GM18526 (cell line): ENCODE results near the gene KCNIP1.

Source experiments
- POLR2A ChIP-seq: IDR thresholded peaks from 3 replicates; pipeline ENCODE4 v1.6.1; 2011; ENCODE audit not compliant: insufficient read length; ENCODE audit errors: extremely low read depth

The KCNIP1 gene

GRCh38 chr5:170493028-170493820 is 10.6 kb upstream of the KCNIP1 start:
- TF ChIP-seq POLR2A = no peak

DNA sequence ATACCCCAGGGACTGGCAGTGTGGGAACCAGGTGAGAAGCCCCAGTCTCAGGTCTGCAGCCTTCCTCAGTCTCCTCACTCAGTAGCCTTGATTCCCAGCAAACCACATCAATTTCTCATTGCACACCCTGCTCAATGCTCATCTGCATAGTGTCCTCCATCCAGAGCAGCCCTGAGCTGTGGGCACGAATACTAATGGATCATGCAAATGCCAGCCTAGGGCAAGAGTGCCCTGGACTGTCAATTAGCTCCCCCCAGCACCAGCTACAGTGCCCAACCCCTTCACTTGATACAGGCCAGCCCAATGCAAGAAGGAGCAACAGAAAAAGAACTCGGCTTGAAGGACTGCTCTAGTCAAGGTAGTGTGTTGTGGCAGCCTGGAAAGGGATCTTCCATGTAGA is 9.8 kb upstream of the KCNIP1 start:
- TF ChIP-seq POLR2A = no peak

GRCh38 chr5:170495825-170496661 is 7.8 kb upstream of the KCNIP1 start:
- no peak for TF ChIP-seq POLR2A

DNA sequence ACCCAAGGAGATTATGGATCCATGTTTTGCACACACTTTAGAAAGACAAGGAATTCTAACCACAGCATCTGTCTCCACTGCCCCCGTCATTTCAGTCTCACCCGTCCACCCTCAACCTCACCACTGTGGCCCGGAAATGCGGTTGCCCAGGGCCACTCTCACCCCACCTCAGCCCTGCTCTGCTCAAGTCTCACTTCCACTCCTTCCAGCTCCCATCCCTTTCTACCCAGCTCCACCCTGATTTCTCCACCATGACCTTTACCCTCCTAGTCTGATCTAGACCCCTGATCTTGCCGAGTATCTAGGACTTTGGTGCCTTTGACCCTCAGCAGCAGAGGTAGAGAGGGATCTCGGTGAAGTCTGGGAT is 7.2 kb upstream of the KCNIP1 start:
- TF ChIP-seq POLR2A = no peak

GRCh38 chr5:170497311-170498038 is 6.3 kb upstream of the KCNIP1 start:
- TF ChIP-seq POLR2A = no peak

DNA sequence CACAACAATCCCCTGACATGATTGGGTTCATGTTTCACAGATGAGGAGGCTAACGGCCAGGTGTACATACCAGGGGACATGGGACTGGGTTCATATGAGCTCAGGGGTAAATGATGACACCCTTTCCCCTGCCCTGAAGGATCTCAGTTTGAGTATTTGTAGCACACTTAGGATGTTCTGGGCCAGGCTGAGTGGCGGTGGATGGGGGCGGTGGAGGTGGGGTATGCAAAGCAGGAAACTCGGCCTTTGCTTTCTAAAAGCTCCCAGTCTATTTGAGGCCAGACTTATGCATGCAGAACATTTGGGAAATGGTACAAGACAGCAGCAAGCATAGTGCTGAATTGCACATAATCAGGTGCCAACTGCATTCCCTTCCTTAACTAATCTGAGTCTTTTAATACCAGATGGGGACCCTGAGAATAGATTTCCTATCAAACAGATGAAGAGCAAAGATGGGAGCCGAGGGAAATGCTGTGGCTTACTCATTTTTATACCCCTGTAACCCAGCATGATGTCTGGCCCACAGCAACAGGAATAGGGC is 4.9 kb upstream of the KCNIP1 start:
- no peak for TF ChIP-seq POLR2A

DNA sequence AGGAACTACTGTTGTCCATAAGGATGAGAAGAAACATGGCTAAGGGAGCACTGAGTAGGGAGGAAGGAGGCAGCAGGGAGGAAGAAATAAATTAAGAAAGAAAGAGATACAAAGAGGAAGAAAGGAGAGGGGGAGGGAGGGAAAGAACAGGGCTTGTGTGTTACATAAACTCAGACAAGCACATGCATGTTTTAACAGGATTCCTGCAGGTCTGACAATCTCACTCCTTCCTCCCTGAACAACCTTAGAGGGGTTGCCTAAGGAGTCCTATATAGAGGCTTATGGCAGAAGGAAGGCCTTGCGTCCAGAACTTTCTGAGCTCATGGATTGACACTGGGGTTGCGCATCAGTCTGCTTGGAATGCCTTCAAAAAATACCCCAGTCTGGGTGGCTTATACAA is 4.2 kb upstream of the KCNIP1 start:
- TF ChIP-seq POLR2A = no peak

DNA sequence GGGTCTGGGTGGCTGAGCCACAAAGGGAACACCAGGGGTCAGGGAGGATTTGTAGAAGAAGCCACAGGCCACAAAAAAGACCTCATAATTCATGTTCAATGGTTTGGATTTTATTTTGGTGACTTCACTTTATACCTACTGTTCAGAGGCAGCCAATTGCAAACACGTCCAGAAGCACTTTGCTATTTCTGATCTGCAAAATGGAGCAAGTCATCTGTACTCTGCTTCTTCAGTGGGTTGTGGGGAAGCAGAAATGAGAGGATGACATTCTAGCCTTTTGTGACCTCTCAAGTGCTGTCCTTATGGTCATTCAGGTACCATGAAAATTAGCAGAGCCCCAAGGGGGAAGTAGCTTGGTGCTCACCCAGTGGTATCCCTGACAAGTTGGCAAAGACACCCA is 2.5 kb upstream of the KCNIP1 start:
- no peak for TF ChIP-seq POLR2A

GRCh38 chr5:170501931-170502330 is 1.9 kb upstream of the KCNIP1 start:
- no peak for TF ChIP-seq POLR2A

- no peak for TF ChIP-seq POLR2A
Observed at GRCh38 chr5:170504616-170505266, 921 bp downstream of the KCNIP1 start.

GRCh38 chr5:170508036-170508435 is 4.2 kb downstream of the KCNIP1 start:
- TF ChIP-seq POLR2A = no peak

- no peak for TF ChIP-seq POLR2A
Observed at GRCh38 chr5:170508660-170509347, 5.0 kb downstream of the KCNIP1 start.

DNA sequence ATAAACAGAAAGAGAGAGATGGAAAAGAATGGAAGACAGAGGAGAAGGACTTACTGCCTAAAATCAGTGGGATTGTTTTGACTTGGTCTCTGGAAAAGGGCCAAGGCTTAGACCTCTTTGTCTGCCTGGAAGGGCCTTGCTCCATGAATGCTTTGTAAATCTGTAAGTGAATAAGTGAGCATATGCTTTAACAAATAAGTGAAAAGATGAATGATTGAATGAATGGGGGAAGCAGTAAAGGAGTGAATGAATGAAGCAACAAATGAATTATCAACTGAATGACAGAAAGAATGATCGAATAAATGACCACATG is 5.5 kb downstream of the KCNIP1 start:
- TF ChIP-seq POLR2A = no peak

GRCh38 chr5:170510126-170510525 is 6.3 kb downstream of the KCNIP1 start:
- TF ChIP-seq POLR2A = no peak

DNA sequence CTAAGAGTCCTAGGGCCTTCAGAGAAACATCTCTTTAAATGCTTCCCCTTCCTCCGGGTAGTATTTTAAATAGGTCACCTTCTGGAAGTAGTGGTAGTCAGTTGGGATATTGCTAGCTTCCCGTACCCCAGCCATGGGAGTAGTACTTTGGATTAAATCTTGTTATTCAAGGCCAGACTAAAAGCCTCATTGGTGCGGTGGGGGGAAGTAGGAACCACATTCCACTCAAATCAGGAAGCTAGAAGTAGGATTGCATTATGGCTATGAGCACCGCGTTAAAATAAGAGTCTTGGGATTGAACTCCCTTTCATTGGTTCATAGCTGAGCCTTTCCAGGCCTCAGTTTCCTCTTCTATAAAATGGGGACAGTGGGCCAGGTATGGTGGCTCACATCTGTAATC is 6.7 kb downstream of the KCNIP1 start:
- TF ChIP-seq POLR2A = no peak
